Colonic mucosa (tissue), 4 donors: ENCODE measurements around the gene DPM3. TPM values are rescaled to one million over a fixed set of nuclear protein-coding genes. Genes with fewer than 3 reads are reported as not detected.

Experiments
- DNase-seq: peaks from one replicate; pipeline ENCODE4 v3.0.0-alpha.2; 2020
- H3K27ac ChIP-seq: fragments of 200-600 bp; one replicate; pipeline ENCODE4 v1.8.0; 2021
- H3K27me3 ChIP-seq: fragments of 200-600 bp; one replicate; pipeline ENCODE4 v1.8.0; 2021
- H3K36me3 ChIP-seq: fragments of 200-600 bp; one replicate; pipeline ENCODE4 v1.8.0; 2021
- H3K4me1 ChIP-seq: fragments of 200-600 bp; one replicate; pipeline ENCODE4 v1.8.0; 2021; ENCODE audit warnings: mild to moderate bottlenecking
- H3K4me3 ChIP-seq: fragments of 200-600 bp; one replicate; pipeline ENCODE4 v1.8.0; 2021
- H3K9ac ChIP-seq, 2 donors: one replicate each; pipeline ENCODE4 v1.7.0; 2013; ENCODE audit warnings: control low read depth in 2 of 2, low read depth in 2 of 2, low read length in 2 of 2
- H3K9me3 ChIP-seq: fragments of 200-600 bp; one replicate; pipeline ENCODE4 v1.8.0; 2021
- CTCF ChIP-seq: fragments of 200-600 bp; IDR thresholded peaks from one replicate; pipeline ENCODE4 v1.8.0; 2022; ENCODE audit warnings: antibody characterized with exemption, mild to moderate bottlenecking
- intact Hi-C: fragments of 100-400 bp; cut with DNase I; formaldehyde crosslinking; loops from one replicate; pipeline ENCODE4 v1.14.1; 2022
- total RNA-seq, 2 donors: library from RNA; stranded (reverse); fragmentation: NEBNext Ultra II Directional in 1 of 2; extraction: Animal tissue kit (Norgen Biotek cat#: 25700) in 1 of 2; gene quantifications; one replicate each; pipeline ENCODE4 v1.2.1, GENCODE V29; 2021
- donor health status: healthy.
- donor health status: DM: no; HTN: no; CAD: no.
- donor health status: DM: no; HTN: no; CAD: no.

Gene DPM3
- total RNA-seq, 2 donors from 2014 or later, result 149 to 182 TPM

- H3K36me3 ChIP-seq, result no peaks in the 10 kb centered on the region
- H3K27ac ChIP-seq, result peak overlapping the region; percentile 55
- intact Hi-C loops, result no loop called here
- no peak overlapping the region for H3K4me3 ChIP-seq
- no peak for DNase-seq
- no peaks in the 10 kb centered on the region for H3K9me3 ChIP-seq
- peaks cover 8% of the 10 kb centered on the region for H3K4me1 ChIP-seq
- no peaks in the 10 kb centered on the region for H3K27me3 ChIP-seq
- H3K9ac ChIP-seq, result peak overlapping the region in 1 of 2 donors; percentile 77
- TF ChIP-seq CTCF, result no peak
These were observed 45.9 kb upstream of the DPM3 start for GRCh38 chr1:155186067-155186793.

GRCh38 chr1:155185783-155186066, 45.4 kb upstream of the DPM3 start:
- H3K9me3 ChIP-seq, result no peaks in the 10 kb centered on the region
- H3K27ac ChIP-seq, result peak overlapping the region; percentile 55
- H3K27me3 ChIP-seq, result no peaks in the 10 kb centered on the region
- no peaks in the 10 kb centered on the region for H3K36me3 ChIP-seq
- peak overlapping the region; percentile 20 to 77 for H3K9ac ChIP-seq
- no peak for DNase-seq
- H3K4me3 ChIP-seq, result no peak overlapping the region
- H3K4me1 ChIP-seq, result peaks cover 8% of the 10 kb centered on the region
- intact Hi-C loops, result no loop called here
- no peak for TF ChIP-seq CTCF

DNA sequence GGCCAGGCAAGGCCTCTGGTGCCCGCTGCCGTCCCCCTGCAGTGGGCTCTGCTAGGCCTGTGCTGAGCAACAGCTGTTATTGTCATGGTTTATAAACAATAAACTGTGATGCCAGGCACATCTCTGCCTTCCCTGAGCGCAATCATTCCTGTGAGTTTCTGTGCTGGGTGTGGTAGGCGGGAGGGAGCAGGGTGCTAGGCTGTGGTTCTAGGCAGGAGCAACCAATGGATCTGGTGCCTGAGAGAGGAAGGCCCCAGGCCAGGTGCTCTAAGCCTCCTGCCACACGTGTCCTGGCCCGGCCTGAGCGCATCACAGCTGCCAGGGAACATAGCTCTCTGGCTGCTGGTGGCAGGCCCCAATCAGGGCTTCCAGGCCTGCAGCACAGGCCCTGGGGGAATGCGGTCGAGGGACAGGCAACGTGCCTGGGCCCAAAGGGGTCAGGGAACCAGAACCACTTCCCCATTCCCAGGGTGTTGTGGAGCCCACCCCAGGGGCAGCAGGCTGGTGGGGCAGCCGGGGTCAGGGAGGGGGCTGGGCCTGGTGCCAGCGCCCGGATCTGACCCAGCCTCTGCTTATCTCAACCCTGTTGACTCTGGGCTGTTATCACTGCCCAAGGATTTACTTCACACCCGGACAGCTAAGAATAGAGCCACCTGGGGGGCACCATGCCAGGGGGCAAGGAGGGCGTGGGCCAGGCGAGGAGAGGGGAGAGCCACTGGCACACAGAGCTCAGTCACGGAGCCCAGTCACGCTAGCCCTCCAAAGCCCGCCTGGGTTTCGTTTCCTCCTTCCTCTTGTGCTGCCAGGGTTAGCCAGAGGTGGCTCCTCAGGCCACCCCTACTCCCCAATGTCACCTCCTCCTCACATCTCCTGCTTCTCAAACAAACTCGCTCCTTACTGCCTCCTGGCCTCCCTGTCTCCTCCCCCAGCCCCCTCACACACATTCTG, 44.8 kb upstream of the DPM3 start:
- peak; percentile 71 for DNase-seq
- Histone ChIP-seq H3K9ac (peak overlapping the region; percentile 20 to 77), H3K9me3 (no peaks in the 10 kb centered on the region), H3K27ac (peak overlapping the region; percentile 55), H3K4me3 (no peak overlapping the region), H3K36me3 (no peaks in the 10 kb centered on the region), H3K4me1 (peaks cover 8% of the 10 kb centered on the region), H3K27me3 (no peaks in the 10 kb centered on the region)
- no peak for TF ChIP-seq CTCF
- intact Hi-C loops, result no loop called here

GRCh38 chr1:155184351-155184811, 44.0 kb upstream of the DPM3 start:
- no peak for DNase-seq
- Histone ChIP-seq H3K4me1 (peaks cover 8% of the 10 kb centered on the region), H3K27me3 (no peaks in the 10 kb centered on the region), H3K36me3 (no peaks in the 10 kb centered on the region), H3K4me3 (no peak overlapping the region), H3K9me3 (no peaks in the 10 kb centered on the region), H3K9ac (peak overlapping the region in 1 of 2 donors; percentile 77), H3K27ac (peak overlapping the region; percentile 55)
- intact Hi-C loops, result no loop called here
- TF ChIP-seq CTCF, result no peak

- Histone ChIP-seq H3K27ac (no peak overlapping the region), H3K27me3 (no peaks in the 10 kb centered on the region), H3K9ac (no peak overlapping the region), H3K36me3 (no peaks in the 10 kb centered on the region), H3K9me3 (no peaks in the 10 kb centered on the region), H3K4me1 (peaks cover 8% of the 10 kb centered on the region), H3K4me3 (no peak overlapping the region)
- no peak for DNase-seq
- intact Hi-C loops, result no loop called here
- no peak for TF ChIP-seq CTCF
These were observed 43.5 kb upstream of the DPM3 start for GRCh38 chr1:155183775-155184221.
